IPS-15b (cell line): ENCODE data around the gene TAF7L.

Source experiments
- H3K27me3 ChIP-seq: one replicate; pipeline ENCODE4 v1.6.1; 2013; ENCODE audit warnings: low read length; ENCODE audit not compliant: control insufficient read depth, insufficient read depth
- H3K36me3 ChIP-seq: one replicate; pipeline ENCODE4 v1.6.1; 2013; ENCODE audit warnings: low read length; ENCODE audit not compliant: control insufficient read depth, insufficient read depth
- H3K4me1 ChIP-seq: one replicate; pipeline ENCODE4 v1.6.1; 2013; ENCODE audit warnings: mild to moderate bottlenecking, low read length; ENCODE audit not compliant: control insufficient read depth, insufficient read depth
- H3K4me3 ChIP-seq: one replicate; pipeline ENCODE4 v1.5.1; 2013; ENCODE audit warnings: low read depth, low read length
- H3K9ac ChIP-seq: one replicate; pipeline ENCODE4 v1.6.1; 2013; ENCODE audit warnings: low read depth, mild to moderate bottlenecking, low read length
- H3K9me3 ChIP-seq: one replicate; pipeline ENCODE4 v1.6.1; 2013; ENCODE audit warnings: mild to moderate bottlenecking, low read length; ENCODE audit not compliant: control insufficient read depth, insufficient read depth

TAF7L gene

GRCh38 chrX:101260435-101260834 is 30.7 kb downstream of the TAF7L start:
- no peaks in the 10 kb centered on the region for H3K4me1 ChIP-seq
- H3K27me3 ChIP-seq: no peaks in the 10 kb centered on the region
- peaks cover 3% of the 10 kb centered on the region for H3K9me3 ChIP-seq
- H3K4me3 ChIP-seq: no peak overlapping the region
- H3K9ac ChIP-seq: no peak overlapping the region
- H3K36me3 ChIP-seq: no peaks in the 10 kb centered on the region

DNA sequence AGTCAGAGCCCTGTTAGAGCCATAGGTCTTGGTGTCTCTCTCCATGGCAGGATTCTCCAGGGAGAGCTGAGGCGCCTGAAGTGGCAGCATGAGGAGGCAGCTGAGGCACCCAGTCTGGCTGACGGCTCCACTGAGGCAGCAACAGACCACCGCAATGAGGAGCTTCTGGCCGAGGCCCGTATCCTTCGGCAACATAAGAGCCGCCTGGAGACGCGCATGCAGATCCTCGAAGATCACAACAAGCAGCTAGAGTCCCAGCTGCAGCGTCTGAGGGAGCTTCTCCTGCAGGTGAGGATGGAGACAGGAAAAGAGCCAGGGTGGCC is 32.9 kb downstream of the TAF7L start:
- H3K27me3 ChIP-seq: no peaks in the 10 kb centered on the region
- H3K36me3 ChIP-seq: no peaks in the 10 kb centered on the region
- no peak overlapping the region for H3K4me3 ChIP-seq
- no peak overlapping the region for H3K9ac ChIP-seq
- H3K9me3 ChIP-seq: peaks cover 3% of the 10 kb centered on the region
- H3K4me1 ChIP-seq: no peaks in the 10 kb centered on the region

DNA sequence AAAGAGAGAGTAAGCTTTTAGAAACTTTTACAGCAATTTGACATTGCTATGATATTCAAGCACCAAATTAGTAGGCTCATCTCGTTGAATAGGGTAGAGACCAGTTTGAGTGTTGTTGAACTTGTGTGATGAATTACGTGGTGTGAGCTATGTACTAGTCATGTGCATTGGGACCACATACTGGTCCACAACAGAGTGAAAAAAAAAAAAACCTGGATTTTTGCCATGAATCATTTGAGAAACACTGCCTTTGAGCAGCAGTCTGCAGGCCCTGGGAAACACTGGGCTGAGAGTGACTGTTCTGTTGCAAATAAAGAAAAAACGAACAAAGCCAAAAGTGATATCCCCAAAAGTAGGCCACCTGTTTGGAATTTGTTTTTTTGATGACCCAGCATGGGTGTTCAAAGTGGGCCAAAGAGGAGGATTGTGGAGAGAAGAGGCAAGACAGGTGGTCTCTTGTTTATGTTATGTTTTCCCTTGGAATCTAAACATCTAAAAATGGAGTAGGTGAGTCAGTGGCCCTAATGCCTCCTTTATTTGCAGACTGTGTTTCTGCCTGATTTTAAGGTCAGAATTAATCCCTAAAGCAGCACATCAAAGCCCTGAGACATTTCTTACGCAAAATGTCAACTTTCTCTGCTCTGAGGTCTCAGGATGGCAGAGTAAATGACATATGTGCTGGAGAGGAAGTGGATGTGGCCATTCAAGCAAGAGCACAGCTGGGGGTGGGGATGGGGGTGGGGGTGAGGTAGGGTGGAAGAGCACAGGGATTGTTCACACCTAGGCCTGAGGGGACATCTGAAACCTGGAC is 33.5 kb downstream of the TAF7L start:
- H3K4me3 ChIP-seq: no peak overlapping the region
- peaks cover 3% of the 10 kb centered on the region for H3K9me3 ChIP-seq
- no peaks in the 10 kb centered on the region for H3K36me3 ChIP-seq
- no peak overlapping the region for H3K9ac ChIP-seq
- no peaks in the 10 kb centered on the region for H3K4me1 ChIP-seq
- no peaks in the 10 kb centered on the region for H3K27me3 ChIP-seq

- Histone ChIP-seq H3K9ac (no peak overlapping the region), H3K27me3 (no peaks in the 10 kb centered on the region), H3K4me3 (no peak overlapping the region), H3K9me3 (peaks cover 3% of the 10 kb centered on the region), H3K4me1 (no peaks in the 10 kb centered on the region), H3K36me3 (no peaks in the 10 kb centered on the region)
Measured at GRCh38 chrX:101252634-101253033, 38.5 kb downstream of the TAF7L start.

DNA sequence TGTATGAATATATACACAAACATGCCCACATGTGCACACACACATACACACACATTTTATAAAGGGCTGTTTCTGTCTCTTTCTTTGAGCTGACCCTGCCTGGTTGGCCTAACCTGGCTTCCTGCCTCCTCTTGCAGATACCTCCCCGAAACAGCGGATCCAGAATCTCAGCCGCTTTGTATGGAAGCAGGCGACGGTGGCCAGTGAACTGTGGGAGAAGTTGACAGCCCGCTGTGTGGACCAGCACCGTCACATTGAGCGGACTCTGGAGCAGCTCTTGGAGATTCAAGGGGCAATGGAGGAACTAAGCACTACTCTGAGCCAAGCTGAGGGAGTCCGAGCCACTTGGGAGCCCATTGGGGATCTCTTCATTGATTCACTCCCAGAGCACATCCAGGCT is 49.6 kb downstream of the TAF7L start:
- Histone ChIP-seq H3K27me3 (no peaks in the 10 kb centered on the region), H3K4me3 (no peak overlapping the region), H3K9ac (no peak overlapping the region), H3K4me1 (no peaks in the 10 kb centered on the region), H3K9me3 (no peaks in the 10 kb centered on the region), H3K36me3 (no peaks in the 10 kb centered on the region)

DNA sequence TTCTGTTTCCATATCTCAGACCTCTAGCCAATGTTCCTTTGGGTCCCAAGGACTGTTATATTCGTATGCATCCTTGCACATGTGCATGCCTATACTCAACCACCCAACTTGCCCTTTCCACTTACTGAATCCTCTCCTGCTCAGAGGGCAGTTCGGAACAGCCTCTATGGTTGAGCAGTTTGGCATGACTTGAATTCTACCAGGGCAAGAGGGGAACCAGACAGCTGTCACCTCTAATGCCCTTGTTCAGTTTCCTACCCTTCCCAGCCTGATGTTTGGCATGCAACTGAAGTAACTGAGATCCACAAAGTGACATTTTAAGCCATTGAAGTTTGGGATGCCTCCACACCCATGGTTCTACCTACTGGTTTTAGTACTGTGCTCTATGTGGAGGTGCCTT is 54.1 kb downstream of the TAF7L start:
- no peak overlapping the region for H3K9ac ChIP-seq
- H3K9me3 ChIP-seq: no peaks in the 10 kb centered on the region
- H3K4me3 ChIP-seq: no peak overlapping the region

DNA sequence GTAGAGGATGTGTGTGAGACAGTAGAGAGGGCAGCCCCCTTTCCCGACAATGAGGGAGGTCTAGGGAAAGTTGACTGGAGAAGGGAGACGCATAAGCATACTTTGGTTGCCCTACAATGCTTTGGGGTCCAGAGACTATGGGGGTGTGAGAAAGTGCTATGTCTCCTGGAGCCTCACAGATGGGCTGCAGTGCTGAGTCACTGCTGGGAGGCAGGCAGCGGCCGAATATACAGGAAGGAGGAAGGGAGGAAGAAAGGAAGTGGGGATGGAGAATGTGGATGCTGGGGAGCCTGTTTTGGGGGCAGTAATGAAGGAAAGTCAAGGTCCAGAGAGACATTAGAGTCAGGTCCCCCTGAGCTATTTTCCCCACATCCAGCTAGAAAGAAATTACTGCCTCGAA is 58.8 kb downstream of the TAF7L start:
- H3K36me3 ChIP-seq: no peaks in the 10 kb centered on the region
- H3K9me3 ChIP-seq: no peaks in the 10 kb centered on the region
- no peak overlapping the region for H3K9ac ChIP-seq
- no peaks in the 10 kb centered on the region for H3K4me1 ChIP-seq
- H3K4me3 ChIP-seq: no peak overlapping the region
- H3K27me3 ChIP-seq: no peaks in the 10 kb centered on the region

More for the DNA sequence above, 54.1 kb downstream of the TAF7L start:
- H3K4me1 ChIP-seq: no peaks in the 10 kb centered on the region
- no peaks in the 10 kb centered on the region for H3K27me3 ChIP-seq
- H3K36me3 ChIP-seq: no peaks in the 10 kb centered on the region

DNA sequence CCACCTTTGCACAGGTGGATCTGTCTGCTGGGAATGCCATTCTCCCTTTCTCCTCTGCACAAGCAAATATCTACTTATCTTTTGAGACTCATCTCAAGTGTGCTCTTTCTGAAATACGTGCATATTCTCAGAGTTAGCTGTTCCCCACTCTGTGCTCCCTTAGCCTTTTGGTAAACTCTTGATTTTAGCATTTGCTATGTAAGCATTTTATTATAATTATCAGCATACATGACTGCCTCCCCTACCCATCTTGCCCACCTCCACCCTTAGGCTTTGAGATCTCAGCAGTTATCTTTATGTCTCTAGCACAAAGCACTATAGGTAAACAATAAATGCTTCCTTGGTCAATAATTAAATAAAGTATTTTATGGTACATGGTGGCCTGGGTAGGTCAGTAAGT is 60.1 kb downstream of the TAF7L start:
- Histone ChIP-seq H3K4me3 (no peak overlapping the region), H3K27me3 (no peaks in the 10 kb centered on the region), H3K9me3 (no peaks in the 10 kb centered on the region), H3K9ac (no peak overlapping the region), H3K4me1 (no peaks in the 10 kb centered on the region), H3K36me3 (no peaks in the 10 kb centered on the region)

- H3K27me3 ChIP-seq: no peaks in the 10 kb centered on the region
- H3K4me3 ChIP-seq: no peak overlapping the region
- no peaks in the 10 kb centered on the region for H3K36me3 ChIP-seq
- no peaks in the 10 kb centered on the region for H3K9me3 ChIP-seq
- no peak overlapping the region for H3K9ac ChIP-seq
- no peaks in the 10 kb centered on the region for H3K4me1 ChIP-seq
Measured at GRCh38 chrX:101230636-101231035, 60.5 kb downstream of the TAF7L start.

GRCh38 chrX:101229170-101229569 is 62.0 kb downstream of the TAF7L start:
- H3K4me3 ChIP-seq: no peak overlapping the region
- H3K9me3 ChIP-seq: no peaks in the 10 kb centered on the region
- H3K4me1 ChIP-seq: no peaks in the 10 kb centered on the region
- no peak overlapping the region for H3K9ac ChIP-seq
- no peaks in the 10 kb centered on the region for H3K36me3 ChIP-seq
- no peaks in the 10 kb centered on the region for H3K27me3 ChIP-seq

DNA sequence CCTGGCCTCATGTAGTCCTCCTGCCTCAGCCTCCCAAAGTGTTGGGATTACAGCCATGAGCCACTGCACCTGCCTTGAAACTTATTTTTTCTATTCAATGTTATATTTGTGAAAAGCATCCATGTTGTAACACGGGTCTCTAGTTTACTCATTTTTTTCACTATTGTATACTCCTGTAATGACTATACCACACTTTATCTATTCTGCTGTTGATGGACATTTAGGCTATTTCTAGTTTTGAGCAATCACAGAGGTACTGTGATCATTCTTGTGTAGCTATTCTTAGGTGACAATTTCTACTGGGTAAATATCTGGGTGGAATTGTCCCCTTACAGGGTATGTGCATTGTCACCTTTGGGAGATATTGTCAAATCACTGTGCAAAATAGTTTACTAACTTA is 67.9 kb downstream of the TAF7L start:
- H3K36me3 ChIP-seq: no peaks in the 10 kb centered on the region
- H3K4me1 ChIP-seq: peaks cover 2% of the 10 kb centered on the region
- H3K27me3 ChIP-seq: no peaks in the 10 kb centered on the region
- H3K9ac ChIP-seq: no peak overlapping the region
- no peak overlapping the region for H3K4me3 ChIP-seq
- no peaks in the 10 kb centered on the region for H3K9me3 ChIP-seq

DNA sequence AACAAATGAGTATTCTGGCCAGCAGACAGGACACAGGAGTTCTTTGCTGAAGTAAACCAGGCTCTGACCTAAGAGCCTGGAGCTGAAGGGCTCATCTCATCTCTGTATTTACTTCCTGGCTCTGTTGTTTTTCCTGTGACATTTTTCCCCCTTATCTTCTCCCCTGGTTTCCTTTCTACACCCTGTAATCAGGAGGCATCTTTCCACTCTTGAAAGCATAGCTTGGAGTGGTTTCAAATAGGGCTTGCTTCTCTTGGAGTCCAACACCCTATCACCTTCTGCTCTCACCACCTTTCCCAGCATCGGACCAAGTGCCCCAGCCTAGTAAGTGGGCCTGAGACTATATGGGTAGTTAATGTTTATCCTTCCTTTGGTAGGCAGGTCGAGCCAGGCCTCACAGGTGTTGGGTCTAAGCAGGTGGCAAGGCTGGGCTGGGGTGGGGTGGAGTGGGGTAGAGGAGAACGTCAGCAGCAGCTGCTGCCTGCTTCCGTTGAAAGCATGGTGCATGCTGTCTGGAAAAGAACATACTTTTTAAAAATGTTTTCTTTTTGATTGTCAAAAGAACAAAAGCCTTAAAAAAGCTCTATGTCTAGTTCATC is 70.4 kb downstream of the TAF7L start:
- Histone ChIP-seq H3K27me3 (no peaks in the 10 kb centered on the region), H3K36me3 (no peaks in the 10 kb centered on the region), H3K9ac (no peak overlapping the region), H3K4me3 (no peak overlapping the region), H3K9me3 (no peaks in the 10 kb centered on the region), H3K4me1 (peaks cover 2% of the 10 kb centered on the region)
